ENCODE data around the gene UGT1A9.
A peak's percentile ranks its signal among the peaks of the same experiment; 100 is the strongest.
"Not testable (repeated sequence)": the region's sequence is repeated elsewhere in the genome, so short reads cannot be mapped to it uniquely, and the experiment has no call there.

Gene UGT1A9

GRCh38 chr2:233681521-233682099, 9.9 kb downstream of the UGT1A9 start, which contains the start of gene UGT1A7:
UGT1A7 (plus strand) TSS chr2:233681901; CDS start chr2:233681938, 37 bp downstream.
- DNase-seq, result no peak

DNA sequence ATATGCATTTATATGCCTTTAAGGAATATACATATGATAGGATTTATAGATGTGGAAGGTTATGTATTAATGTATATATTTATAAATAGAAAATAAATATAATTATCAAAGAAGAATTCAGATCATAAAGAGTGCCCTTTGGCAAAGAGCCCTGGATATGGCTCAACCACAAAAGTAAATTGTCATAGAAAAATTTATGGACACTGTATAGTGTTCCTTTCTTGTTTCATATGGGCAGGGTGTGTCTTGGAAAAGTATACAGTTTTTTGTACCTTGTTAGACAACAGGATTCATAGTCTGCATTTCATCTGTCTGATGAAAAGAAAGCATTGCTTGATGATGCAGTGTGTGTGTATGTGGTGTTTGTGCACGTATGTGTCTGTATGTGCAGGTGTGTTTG, 12.9 kb downstream of the UGT1A9 start:
- no peak for DNase-seq

DNA sequence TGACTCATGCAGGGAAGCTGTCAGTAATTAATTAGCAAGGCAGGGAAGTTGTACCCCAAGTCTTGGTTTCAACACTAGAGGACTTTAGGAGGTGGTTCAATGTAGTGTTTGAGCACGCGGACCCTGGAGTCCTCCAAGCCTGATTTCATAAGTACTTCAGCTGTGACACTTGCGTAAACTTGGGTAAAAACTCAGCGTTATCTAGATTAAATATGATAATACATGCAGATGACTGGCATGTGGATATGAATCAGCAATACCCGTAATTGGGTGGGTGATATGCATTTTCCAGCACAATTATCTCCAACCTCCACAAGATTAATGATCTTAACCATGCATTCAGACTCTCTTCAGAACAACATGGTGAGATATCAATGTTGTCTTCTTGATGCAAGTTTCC, 15.2 kb downstream of the UGT1A9 start:
- no peak for DNase-seq

DNA sequence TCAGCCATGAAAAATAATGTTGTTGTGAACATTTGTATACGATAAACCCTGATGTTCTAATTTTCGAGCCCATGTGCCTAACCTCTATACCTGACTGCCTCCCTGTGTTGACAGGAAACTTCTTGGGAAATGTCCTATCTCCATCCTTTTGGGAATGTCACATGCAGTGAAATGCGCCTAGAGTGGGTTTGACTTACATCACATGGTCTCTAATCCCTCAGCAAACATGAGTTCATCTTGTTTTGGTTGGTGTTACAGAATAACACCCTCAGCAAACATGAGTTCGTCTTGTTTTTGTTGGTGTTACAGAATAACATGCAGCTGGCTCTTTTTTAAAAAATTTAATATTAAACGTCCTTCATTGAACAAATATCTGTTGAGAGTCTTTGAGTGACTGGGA, 16.6 kb downstream of the UGT1A9 start:
- DNase-seq, result no peak

DNA sequence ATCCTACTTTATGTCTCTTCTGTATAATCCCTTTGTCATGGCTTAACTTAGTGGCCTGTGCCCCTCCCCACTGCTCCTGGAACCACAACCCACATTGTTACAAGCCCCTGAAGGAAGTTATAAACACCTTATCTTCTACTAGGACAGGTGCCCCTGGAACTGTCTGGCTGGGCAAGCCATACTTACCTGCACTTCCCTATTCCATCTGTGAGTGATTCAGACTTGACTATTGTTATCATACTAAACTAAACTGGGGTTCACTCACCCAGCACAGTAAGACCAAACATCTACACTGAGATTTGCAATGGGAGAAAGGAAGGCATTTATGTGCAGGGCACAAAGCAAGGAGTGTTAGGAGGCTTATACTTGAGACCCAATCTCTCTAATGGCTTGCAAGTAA, 17.3 kb downstream of the UGT1A9 start:
- DNase-seq, result no peak

DNA sequence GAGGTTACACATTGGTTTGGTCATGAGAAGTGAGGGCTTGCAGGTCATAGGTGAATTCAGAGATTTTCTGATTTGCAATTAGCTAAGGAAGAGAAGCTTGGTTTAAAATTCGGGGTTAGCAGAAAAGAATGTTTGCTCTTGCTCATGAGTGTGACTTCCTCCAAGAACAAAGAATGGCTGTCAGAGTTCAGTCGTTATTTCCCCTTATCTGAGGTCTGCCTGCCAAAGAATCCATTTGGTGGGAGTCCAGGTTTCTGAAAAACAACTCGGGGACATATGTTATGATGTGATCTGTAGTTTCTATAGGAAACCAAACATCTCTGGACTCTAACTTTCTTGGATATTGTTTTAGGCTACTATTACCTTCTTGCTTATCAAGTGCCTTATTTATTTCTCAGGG, 17.8 kb downstream of the UGT1A9 start:
- DNase-seq, result no peak

DNA sequence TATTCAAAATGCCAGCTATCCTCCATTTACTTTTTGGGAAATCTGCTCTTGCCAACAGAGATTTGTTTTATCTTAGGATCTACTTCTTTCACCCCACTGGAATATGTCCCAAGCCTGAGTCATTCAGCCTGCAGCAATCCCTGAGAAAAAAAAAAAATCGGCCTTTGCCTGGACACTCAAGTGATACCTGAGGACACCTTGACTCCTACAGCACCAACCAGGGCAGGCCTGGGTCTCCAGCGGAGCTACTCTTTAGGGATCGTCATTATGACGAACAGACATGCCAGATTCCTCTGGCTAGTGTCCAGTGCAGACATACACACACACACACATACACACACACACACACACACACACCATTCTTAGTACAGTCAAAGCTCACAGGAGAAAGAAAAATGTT, 18.7 kb downstream of the UGT1A9 start:
- no peak for DNase-seq

DNA sequence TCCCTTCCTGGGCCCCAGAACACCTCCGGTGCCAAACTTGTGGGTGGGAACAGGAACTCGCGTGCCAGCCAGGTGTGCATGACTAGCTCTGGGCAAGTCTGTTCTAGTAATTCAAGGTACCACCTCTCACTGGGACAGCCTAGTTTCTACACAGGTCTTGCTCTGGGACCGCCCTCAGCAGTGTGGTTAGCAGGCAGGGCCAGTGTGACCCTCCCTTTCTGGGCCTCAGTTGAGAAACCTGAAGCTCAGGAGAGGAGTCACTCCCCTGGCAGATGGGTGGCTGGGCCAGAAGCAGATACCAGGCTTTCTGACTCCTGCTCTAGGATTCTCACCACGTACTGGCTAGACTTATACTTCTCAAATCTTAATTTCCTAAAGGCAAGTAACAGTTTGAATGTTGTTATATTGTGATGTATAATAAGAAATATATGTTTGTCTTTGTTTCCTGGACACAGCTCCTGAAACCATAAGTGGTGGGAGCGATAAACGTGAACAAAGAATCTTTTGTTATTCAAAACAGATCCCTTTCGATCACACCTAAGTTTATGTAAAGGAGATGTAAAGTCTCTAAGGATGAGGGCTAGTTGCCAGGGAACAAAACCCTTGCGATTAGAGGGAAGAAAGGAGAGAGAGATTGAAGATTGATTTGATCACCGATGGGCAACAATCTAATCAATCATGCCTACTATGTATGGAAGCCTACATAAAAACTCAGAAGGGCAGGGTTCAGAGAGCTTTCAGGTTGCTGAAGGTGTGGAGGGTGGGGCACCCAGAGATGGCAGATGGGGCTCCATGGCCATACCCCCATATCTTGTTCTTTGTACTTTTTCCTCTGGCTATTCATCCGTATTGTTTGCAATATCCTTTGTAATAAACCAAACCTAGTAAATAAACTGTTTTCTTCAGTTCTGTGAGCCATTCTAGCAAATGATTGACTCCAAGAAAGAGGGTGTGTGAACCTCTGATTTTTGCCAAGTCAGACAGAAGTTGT, 20.0 kb downstream of the UGT1A9 start:
- no peak for DNase-seq

- no peak for DNase-seq
Measured at GRCh38 chr2:233692648-233693047, 20.9 kb downstream of the UGT1A9 start, which contains the start of gene UGT1A6. UGT1A6 (plus strand) TSS chr2:233692890; CDS start chr2:233693005, 115 bp downstream.

- no peak for DNase-seq
Measured at GRCh38 chr2:233693963-233694362, 22.3 kb downstream of the UGT1A9 start.

GRCh38 chr2:233698740-233699139, 27.0 kb downstream of the UGT1A9 start:
- no peak for DNase-seq

DNA sequence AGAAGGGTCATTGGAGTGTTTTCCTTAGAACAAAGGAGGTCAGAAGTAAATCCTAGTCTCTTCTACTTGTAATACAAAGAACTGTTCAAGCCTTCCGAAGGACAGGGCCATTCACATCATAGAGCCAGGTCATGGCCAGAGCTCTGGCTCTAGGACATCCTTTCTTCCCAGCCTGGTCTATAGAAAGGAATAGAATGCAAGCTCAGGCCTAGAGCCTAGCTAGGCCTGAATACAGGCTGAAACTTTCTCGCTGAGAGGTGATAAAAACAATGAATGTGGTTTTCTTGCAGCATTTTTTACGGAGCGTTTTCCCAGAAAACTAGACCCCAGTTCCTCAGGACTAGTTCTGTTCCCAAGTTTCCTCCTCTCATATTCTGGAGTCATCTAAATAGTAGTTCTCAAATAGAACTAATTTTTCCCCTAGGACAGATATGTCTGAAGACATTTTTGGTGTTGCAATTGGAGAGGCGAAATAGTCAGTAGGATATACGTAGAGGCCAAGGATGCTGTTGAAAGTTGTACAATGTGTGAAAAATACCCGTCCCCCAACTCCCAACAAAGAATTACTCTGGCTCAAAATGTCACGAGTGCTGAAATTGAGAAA, 27.8 kb downstream of the UGT1A9 start:
- no peak for DNase-seq

DNA sequence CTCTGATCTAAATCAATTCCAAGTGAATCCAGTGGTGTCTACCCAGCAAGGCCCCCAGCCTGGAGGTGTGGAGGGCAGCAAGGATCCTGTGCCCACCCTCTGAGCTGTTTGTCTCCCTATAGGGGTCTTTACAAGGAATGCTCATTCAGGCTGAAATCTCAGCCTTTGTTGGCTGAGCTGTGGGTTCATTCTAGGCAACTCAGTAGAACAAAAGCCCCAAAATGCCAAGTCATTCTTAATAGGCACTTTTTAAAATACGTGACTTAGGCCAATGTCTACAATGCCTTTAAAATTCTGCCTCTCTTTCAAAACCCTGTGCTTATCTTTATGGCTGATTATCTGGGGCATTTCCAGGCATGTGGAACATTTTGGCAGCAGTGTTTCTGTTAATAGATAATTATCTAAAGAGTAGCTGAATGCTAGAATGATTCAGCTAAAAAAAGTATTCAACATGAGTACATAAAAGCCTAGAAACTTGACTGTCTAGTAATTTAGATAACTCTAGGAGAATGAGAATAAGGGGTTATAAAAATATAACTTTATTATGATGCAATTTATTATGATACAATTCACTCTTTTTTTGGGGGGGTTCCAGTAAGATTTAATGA, 28.4 kb downstream of the UGT1A9 start:
- DNase-seq, result peak in 1 of 2 experiments; percentile 52

GRCh38 chr2:233700842-233701241, 29.1 kb downstream of the UGT1A9 start:
- not testable (repeated sequence) for DNase-seq

DNA sequence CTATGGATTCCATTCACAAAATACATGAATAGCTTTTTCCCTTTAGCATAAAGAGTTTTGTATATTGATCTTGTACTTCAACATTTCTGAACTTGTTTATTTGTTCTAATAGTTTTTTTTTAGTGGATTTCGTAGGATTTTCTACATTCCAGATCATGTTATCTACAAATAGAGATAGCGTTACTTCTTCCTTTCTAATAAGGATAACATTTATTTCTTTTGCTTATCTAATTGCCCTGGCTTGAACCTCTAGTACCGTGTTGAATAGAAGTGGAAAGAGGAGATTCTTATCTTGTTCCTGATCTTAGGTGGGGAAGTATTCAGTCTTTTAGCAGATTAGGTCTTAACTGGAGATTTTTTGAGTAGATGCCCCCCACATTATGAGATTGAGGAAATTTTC, 30.5 kb downstream of the UGT1A9 start:
- no peak for DNase-seq

- DNase-seq, result no peak
Measured at GRCh38 chr2:233705911-233706506, 34.3 kb downstream of the UGT1A9 start.

- no peak for DNase-seq
Measured at GRCh38 chr2:233706720-233707119, 35.0 kb downstream of the UGT1A9 start.

GRCh38 chr2:233707940-233708644, 36.4 kb downstream of the UGT1A9 start:
- no peak for DNase-seq

GRCh38 chr2:233708942-233709341, 37.2 kb downstream of the UGT1A9 start:
- DNase-seq, result no peak

DNA sequence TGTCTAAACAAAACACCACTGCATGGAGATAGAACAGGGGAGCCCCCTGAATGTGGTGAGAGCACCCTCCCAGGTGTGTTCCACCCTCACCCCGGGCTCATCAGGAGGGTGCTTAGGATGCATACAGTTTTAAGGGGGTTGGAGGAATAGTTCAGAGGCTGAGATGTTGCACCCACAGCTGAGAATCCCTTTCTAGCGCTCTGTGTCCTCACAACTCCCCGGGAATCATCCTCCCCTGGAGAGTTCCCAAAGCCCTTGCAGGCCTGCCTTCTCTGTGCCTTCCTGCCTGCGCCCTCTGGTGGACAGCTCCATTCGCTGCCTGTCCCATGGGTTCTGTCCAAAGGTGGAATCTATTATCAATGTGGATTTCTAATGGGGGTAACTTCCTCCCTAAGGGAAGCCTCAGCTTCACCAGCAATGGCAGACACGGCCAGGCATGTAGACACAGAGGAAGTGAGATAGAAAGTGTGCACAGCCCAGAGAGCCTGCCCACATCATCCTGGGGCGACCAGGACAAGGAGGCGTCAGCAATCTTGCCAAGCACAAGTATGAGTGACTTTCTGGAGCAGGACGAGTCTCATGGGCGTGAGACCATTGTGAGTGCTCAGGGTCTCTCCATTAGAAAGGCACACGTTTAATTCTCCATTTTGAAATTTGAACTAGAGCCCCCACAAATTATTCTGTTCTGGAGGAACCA, 39.8 kb downstream of the UGT1A9 start:
- DNase-seq, result peak; percentile 79 to 80

GRCh38 chr2:233712611-233713261, 41.0 kb downstream of the UGT1A9 start, which contains the start of gene UGT1A5:
UGT1A5 (plus strand) TSS chr2:233712907; CDS start chr2:233712992, 85 bp downstream.
- no peak for DNase-seq
